ENCODE measurements around the gene CAPN12.

Gene CAPN12

DNA sequence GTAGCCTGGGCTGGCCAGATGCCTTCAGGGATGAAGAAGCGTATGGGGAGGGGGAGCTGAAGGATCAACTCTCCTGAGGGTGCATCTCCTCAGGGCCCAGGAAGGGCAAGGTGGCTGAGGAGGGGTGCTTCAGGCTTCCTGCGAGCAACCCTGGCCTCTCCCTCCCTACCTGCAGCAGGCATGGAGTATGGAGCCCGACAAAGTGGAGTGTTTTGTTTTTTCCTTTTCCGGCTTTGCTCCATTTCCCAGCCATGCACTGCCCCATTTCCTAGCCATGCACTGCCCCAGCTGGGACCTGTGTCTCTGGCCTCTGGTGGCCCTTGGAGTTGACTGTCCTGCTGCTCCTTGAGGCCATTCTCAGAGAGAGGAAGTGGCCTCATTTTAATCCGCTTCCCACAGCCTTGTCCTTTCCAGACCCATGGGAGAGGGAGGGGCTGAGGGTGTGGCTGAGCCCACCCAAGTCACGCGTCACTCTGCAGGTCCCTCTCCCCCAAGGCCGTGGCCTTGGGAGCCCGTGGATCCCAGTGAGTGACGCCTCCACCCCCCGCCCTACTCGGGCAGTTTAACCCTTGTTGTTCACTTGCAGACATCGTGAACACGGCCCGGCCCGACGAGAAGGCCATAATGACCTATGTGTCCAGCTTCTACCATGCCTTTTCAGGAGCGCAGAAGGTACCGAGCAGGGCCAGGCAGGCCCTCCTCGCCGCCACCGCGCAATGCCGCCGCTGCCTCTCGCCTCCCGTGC is 34.4 kb downstream of the CAPN12 start:
- DNase-seq: no peak

DNA sequence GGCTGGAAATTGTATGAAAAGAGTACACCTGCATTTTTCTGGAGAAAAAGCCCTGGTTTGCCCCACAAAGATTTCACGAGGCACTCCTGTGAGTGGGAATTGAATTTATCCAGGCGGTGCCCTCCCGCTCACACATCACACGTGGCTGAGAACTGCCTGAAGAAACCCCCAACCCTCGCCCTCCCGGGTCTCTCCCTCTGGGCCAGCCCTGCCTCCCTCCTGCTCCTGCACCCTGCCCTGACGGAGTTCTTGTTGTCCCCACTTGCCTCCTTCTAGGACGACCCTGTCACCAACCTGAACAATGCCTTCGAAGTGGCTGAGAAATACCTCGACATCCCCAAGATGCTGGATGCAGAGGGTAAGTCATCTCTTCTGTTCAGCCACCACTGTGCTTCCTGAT is 35.2 kb downstream of the CAPN12 start:
- DNase-seq: no peak

DNA sequence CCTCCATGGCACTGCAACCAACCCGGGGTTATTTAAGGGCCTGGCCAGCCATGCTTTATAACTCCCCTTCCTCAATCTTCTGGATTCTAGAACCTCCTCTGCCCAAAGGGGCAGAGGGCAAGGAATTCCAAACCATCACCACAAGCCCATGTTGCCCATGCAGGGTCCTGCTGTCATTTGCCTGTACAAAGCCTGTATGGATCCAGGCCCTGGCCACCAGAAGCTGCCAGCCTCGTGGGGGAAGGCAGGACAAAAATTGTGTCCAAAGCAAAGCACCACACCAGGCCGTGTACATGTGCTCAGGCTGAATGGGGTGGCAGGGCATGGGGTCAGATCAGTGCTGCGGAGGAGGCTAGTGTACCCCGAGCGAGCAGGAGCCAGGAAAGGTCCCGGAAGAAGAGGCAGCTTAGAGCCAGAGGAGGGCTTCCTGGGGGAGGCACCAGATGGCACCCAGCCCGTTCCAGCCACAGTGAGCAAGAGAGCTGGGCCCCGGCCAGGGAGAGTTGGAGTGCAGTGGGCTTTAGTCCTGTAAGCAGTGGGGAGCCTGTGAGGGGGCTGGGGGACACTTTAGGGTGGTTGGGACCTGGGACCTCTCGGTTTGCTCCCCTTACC is 35.8 kb downstream of the CAPN12 start:
- no peak for DNase-seq

DNA sequence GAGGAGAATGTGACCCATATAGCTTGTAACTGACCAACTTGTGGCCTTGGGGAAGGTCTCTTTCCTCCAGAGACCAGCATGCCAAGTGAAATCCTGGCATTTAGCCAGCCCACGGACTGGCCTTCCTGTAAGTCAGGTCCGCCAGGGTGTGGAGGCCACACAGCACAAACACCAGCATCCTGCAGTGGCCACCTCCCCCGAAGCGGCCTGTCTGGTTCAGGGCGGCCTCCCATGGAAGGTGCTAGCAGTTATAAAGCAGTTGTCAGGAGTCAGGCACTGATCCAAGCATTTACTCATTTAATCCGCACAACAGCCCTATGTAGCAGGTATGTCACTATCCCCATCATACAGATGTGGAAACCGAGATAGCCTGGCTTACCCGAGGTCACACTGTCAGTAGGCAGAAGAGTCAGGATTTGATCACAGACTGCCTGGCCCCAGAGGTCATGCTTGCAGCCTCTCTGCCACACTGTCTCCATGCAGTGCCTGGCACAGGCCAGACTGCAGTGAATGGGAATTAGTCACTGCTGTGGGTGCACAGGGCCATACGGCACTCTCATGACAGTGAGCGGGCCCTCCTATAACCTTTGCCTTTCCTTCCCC is 36.7 kb downstream of the CAPN12 start:
- no peak for DNase-seq

DNA sequence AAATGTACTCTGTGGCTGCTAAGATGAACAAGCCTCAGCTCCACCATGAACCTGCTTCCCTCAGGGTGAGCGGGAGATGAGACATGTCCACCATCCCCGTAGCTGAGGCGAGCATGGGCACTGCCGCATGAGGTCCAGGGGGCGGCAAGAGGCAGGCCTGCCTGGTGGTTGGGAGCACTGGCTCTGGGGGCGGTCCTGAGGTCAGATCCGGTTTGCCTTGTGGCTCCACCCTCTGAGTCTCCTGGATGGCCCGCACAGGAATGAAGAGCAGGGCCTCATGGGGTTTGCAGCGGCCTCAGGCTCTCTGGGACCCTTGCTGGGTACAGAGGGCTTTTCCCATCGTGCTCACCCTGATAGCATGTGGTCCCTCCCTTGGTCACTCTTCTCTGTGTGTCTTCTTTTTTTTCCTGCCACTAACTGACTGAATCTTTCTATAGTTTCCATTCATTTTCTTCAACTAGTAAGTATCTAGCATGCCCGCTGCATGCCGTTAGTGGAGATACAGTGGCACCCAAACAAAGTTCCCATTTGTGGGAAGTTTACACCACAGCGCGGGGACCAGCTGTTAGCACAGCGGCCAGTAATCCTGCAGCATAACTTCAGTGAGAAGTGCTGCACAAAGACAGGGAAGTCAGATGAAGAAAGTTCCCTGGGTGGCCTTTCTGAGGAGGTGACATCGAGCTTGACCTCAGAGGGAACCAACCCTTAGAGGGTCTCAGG is 37.3 kb downstream of the CAPN12 start:
- DNase-seq: no peak

DNA sequence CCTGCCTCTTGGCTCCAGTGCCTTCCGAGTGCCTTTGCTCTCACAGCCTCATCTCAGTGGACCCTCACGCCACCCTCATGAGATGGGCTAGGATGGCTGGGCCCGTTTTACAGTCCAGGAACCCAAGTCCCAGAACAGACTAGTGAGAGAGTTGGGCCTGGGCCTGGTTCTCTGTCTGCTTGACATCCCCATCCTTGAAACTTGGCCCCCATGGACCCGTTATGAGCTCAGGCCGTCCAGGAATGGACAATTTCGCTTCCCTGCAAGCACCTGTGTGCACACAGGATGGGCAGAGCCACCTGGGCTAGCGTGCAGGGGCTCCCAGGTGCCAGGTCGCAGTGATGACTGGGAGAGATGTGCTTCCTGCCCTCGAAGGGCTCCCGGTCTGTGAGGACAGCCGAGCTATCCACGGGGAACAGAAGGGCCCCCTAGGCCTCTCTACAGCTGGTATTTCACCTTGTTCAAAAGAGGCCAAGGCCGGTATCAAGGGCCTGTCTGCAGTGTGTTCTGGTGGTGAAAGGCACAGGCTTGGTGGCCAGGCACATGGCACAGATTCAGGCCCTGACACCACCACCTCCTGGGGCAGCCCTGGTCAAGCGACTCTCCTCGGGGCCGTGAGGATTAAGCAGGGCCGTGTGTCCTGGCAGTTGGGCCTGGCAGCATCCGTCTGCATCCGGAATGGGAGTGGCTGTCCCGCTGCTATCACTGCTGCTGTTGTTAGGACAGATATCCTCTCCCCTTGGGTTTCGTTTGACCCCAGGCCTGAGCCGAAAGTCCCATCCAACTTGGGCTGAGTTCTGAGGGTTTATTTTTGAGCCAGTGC is 38.9 kb downstream of the CAPN12 start:
- DNase-seq: no peak

DNA sequence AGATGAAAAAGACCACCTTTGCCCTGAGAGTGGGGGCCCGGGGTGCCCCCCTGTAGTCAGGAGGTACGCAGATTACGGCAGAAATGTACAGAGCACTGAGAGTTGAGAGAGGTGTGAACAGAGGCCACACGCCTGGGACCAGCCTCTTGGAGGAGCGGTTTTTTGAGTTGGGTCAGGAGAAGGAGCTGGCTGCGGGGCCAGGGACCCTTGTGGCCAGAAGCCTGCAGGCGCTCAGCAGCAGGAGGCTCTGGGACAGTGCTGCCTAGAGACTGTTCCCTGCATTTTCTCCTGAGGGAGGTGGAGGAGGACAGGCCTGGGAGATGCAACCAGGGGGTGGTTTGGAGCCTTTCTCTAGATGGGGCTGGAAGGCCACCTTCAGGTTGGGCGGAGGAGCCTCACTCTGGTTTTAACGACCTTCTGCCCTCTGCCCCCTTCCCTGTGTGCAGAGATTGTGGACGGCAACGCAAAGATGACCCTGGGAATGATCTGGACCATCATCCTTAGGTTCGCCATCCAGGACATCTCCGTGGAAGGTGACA is 39.7 kb downstream of the CAPN12 start:
- DNase-seq: no peak

DNA sequence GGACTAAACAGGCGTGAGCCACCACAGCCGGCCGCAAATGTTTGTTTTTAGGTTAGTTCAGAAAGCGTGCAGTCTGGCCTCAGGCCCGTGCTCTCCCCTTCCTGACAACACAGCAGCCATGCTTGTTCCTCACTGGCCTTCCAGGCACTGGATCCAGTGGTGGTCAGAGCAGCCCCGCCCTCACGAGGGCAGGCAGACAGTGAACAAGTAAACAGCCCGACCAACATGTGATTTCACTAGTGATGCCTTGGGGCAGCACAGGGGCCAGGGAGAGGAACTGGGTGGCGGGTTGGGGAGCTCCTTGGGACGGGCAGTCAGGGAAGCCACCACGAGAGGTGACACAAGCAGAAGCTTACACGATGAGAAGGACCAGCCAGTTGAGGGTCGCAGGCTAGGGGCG is 40.8 kb downstream of the CAPN12 start:
- no peak for DNase-seq

DNA sequence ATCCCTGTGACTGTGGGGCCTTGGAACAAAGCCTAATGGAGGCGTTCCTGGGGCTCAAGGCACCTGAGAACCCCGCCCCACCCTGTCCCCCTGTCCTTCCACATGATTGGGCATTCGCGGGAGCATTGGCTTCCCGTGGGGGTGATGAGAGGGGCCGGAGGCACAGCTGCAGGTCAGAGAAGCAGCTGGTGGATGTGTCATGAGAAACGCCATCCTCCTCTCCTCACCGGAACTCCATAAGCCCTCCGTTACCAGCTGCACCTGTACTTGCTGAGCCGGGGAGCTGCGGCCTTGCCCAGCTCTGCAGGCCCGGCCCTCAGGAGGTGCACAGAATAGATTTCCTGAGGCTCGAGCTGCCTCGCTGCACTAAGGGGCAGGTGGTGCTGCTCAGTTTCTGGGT is 42.0 kb downstream of the CAPN12 start:
- DNase-seq: no peak

DNA sequence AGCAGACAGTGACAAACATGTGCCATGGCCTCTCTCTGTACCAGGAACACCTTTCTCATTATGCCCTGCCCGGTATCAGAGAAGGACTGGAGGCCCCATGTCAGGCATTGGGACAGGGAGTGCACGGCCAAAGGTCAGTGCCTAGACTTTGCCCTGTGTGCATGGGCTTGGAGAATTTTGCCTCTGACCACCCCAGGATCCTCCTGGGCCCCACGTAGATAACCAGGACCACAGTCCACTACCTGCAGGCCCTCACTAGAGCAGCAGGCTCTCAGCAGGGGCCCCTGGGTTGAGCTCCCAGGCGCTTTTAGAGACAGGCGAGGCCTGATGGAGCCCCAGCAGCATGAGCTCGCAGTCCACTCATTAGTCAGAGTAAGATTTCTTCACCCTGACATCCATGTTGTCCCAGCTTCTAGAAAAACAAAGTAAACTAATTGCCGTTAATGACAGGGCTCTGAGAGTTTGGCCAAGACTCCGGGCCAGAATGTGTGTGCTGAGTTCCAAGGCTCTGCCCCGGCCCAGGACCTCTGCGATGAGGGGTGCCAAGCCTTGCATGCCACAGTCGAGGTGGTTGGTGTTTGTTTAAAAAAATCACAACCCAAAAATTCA is 42.7 kb downstream of the CAPN12 start:
- DNase-seq: no peak

DNA sequence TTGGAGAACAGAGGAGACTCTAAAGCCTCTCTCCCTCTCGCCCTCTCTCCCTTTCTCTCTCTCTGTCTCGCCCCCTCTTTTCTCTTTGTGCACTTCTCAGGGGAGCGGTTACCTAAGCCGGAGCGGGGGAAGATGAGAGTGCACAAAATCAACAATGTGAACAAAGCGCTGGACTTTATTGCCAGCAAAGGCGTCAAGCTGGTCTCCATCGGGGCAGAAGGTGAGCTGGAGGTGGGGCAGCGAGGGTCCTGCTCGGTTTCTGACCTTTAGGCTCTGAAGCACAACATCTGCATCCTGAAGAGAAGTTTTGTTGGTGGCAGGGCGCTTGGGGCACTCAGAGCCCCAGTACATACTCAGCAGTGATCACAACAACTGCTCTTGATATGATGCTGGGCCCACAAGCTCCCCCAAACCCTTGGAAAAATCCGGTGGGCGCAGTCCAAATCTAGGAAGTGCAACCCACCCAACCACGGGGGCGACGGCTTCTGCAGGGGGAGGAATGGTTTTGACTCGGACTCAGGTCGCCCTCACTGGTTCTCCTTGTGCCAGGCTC is 43.3 kb downstream of the CAPN12 start:
- no peak for DNase-seq

DNA sequence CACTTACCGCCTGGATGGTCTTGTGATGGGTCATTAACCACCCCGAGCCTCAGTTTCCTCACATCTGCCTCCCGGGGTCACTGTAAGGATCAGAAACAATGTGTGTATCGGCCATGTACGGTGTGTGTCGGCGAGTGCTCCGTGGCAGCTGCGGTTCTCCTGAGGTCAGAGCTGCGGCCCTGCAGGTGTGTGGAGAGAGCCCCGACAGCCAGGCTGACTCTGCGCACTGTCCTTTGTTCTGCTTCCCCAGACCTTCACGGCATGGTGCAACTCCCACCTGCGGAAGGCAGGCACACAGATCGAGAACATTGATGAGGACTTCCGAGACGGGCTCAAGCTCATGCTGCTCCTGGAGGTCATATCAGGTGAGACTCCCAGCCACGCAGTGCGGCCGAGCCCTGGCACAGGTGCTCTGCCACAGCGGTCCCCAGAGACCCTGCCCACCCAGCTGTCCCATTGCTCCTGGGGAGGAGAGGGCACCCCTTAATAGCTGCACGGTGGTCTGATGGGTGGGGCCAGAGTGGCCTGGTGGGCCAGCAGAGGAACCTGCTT is 43.8 kb downstream of the CAPN12 start:
- no peak for DNase-seq

DNA sequence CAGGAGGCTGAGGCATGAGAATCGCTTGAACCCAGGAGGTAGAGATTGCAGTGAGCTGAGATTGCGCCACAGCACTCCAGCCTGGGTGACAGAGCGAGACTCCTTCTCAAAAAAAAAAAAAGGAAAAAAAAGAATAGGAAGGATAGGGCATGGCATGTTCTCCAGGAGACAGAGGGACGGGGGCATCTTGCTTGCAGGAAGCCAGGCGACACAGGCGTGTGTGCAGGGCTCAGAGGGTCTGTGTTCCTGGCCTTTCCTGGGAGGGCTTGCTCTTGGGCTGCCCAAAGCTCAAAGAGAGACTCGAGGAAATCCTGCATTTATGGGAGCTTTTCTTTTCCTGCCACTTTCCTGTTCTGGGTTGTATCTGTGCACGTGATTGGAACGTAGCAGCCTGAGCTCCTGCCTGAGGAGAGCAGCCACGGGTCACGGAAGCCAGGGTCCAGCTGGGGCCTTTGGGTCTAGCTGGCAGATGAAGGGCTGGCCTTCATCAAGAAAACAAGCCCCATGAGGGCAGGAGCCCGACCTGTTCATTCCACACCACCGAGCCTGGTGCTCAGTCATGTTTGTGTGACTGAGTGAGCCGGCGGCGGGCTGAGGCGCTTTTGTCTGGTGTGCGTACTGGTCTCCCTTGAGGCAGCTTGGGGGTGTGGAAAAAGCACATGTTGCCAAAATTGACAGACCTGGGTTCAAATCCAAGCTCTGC is 44.5 kb downstream of the CAPN12 start:
- DNase-seq: no peak

DNA sequence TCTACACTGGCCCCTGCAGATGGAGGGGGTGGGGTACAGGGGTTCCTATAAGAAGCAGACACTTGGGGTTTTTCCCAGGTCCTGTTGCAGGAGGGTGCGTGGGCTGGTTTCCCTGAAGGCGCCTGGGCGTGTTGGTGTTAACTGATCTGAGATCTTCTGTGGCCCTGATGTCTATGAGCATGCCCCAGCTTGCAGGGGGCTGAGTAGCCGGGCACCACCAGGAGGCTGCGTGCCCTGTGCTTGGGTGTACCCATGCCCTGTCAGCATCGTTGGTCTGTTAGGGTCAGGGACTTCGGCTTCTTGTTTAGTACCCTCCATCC is 45.3 kb downstream of the CAPN12 start:
- no peak for DNase-seq

DNA sequence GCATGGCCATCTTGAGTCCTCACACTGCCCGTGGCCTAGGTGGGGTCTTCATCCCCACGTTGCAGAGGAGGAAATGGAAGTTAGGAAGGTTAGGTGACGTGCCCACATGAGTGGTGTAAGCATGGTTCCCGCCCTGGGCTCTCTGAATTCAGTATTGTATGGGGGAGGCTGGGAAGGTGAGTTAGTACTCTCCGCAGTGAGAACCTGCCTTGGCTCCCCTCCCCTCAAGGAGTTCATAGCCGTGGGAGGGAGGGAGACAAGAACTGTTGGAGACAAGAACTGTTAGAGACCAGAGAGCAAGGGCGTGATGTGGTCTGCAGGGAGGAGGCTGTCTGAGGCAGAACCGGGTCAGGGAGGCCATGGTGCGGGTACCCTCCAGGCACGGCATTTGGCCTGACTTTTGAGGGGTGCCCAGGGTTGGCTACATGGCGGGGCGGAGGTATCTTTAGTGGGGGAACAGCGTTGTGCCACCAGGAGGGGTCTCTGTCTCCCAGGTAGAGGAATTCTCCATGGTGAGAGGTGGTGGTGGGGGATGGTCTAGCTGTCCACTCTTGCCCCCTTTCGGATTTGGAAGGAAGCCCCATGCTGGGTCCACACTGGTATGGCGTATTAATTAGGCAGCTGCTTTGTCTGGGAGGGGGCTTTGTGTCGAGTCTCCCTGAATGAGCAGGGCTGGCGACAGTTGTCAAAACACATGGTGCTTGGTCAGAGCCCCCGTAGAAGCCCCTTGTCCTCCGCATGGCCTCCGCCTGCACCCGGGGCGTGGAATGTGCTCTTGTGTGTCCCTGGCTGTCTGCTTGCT is 45.8 kb downstream of the CAPN12 start:
- DNase-seq: no peak

DNA sequence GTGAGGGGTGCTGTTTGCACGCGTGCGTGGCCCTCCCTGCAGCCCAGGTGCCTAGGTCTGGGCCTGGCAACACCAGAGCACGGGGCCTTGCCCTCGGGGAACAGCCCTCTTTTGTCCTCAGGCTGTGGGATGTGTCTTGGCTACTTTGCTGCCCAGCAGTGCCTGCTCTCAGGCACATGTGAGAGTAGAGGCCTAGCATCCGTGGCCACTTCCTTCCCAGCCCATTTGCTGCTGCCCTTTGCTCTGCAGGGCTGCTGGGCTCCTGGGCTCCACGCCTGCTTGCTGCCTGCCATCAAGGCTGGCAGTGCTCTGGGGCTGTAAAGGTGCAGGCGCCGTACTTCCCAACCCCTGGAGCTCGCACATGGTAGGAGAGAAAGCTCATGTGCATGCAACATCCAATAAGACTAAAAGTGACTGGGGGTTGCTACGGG is 46.6 kb downstream of the CAPN12 start:
- no peak for DNase-seq

DNA sequence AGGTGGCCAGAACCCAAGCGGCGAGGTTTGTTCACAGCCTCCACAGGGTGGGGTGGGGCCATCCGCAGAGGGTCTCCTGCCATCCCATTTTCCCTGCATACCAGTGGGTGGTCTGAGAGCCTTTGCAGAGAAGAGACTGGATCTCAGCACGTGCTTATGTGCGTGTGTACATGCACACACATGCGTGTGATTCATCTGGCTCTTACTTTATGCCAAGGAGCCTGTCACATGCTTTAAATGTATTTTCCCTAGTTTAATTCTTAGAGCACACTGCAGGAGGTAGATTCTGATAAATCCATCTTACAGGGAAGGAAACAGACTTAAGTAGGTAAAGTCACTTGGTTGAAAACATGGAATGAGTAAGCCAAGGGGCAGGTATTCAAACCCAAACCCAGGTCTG is 47.1 kb downstream of the CAPN12 start:
- no peak for DNase-seq

DNA sequence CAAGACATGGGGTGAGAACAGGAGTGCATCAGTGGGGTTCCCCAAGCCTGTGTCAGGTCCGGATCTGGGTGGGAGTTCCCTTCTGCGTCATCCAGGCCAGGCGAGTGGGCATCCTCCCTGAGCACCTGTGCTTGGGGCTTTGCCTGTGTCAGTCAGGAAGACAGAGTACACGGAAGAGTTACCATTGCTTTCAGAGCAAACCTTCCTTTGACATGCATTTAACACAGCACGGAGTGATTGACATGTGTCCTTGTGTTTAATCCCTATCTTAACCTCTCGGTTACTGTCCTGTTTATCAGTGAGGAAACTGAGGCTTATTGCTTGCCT is 47.6 kb downstream of the CAPN12 start:
- DNase-seq: no peak

DNA sequence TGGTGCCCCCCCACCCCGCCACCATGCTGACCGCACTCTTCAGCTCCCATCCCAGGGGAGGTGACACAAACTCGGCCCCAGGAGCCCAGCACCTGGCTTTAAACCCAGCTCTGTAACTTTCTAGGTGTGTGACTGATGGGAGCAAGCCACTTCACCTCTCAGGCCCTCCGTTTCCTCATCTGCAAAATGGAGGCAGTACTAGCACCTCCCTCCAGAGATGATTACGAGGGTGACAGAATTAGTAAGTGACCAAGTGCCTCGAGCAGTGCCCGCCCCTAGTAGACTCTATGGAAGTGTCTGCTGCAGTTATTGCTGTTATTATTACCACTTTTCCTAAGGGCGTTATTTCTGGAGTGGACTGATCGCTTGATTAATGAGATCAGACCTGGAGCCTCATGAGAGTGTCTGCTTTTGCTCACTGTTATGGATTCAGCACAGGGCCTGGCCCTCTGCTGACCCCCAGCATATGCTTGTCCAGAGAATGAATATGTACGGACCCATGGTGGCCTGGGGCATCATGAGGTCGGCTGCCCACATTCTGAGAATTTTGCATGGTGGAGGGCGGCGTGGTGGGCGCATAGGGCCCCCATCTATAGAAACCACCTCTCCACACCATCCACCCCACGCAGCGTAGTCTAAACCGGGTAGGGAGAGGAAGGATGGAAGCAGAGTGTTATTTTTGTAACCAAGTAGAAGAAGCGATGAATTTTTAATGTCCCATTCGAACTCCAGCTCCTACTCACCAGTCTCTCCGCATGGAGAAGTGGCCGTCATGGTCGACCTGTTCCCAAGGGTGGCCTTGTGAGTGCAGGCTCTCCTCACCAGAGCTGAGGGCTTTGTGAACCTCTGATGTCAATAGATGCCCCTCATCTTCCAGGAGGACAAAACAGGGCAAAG is 48.2 kb downstream of the CAPN12 start:
- DNase-seq: no peak

All from HCEC 1CT (cell line).